Large intestine (tissue), 3 donors: Measurements from ENCODE around the gene CRYBG1. TPM values are rescaled to one million over a fixed set of nuclear protein-coding genes. Genes with fewer than 3 reads are reported as not detected.

Experiments used
- DNase-seq, 2 donors: peaks; one replicate each; pipeline versions ENCODE4 v3.0.0 to v3.0.0-alpha.2; 2013
- H3K27ac ChIP-seq: one replicate; pipeline ENCODE4 v1.5.1; 2013; ENCODE audit warnings: low read length
- H3K27me3 ChIP-seq: 2 replicates; pipeline ENCODE4 v1.6.1; 2013; ENCODE audit warnings: low read length; ENCODE audit not compliant: control insufficient read depth, insufficient read depth
- H3K36me3 ChIP-seq: 2 replicates; pipeline ENCODE4 v1.6.1; 2013; ENCODE audit warnings: low read length; ENCODE audit not compliant: control insufficient read depth, insufficient read depth
- H3K4me1 ChIP-seq: one replicate; pipeline ENCODE4 v1.6.1; 2013; ENCODE audit warnings: low read length; ENCODE audit not compliant: control insufficient read depth, insufficient read depth
- H3K4me3 ChIP-seq: one replicate; pipeline ENCODE4 v1.5.1; 2013; ENCODE audit warnings: low read length
- H3K9me3 ChIP-seq: one replicate; pipeline ENCODE4 v1.6.1; 2013; ENCODE audit warnings: mild to moderate bottlenecking, low read depth, low read length, moderate library complexity; ENCODE audit not compliant: control insufficient read depth
- WGBS: methylation state at CpG from one replicate; pipeline ENCODE4 v1.1.5; 2013; ENCODE audit warnings: low lambda C conversion rate; ENCODE audit not compliant: insufficient coverage; 5-methylcytosine and 5-hydroxymethylcytosine counted together
- polyA plus RNA-seq: library from polyadenylated mRNA; unstranded; fragments of 120-200 nt; gene quantifications from one replicate; pipeline ENCODE4 v1.2.1, GENCODE V29; 2013

The CRYBG1 gene
- polyA plus RNA-seq, 1 donor: 26.5 TPM

DNA sequence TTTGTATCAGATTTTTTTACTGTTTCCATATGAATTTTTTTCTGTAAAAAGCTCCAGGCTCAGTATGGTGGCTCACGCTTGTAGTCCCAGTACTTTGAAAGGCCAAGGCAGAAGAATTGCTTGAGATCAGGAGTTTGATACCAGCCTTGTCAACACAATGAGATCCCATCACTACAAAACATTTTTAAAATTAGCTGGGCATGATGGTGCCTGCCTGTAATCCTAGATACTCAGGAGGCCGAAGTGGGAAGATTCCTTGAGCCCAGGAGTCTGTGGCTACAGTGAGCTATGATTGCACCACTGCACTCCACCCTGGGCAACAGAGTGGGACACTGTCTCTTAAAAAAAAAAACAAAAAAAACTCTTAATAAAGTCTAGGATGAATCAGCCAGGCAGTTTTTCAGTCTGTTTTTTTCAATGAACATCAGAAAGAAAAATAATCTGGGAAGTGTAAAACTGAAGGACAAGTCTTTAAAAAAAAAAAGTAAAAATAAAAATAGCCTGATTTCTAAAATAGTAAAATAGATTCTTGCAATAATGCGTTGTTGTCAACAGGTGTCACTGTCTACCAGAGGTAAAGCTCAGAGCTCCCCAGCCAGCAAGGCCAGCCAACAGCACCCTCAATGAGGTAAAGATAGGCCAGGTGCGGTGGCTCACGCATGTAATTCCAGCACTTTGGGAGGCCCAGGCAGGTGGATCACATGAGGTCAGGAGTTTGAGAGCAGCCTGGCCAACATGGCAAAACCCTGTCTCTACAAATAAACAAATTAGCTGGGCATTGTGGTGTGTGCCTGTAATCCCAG, 25.7 kb upstream of the CRYBG1 start:
- H3K9me3 ChIP-seq: no peaks in the 10 kb centered on the region
- DNase-seq: peak; percentile 54 to 56
- peaks cover 4% of the 10 kb centered on the region for H3K4me1 ChIP-seq
- no peak overlapping the region for H3K4me3 ChIP-seq
- H3K27ac ChIP-seq: no peak overlapping the region
- no peaks in the 10 kb centered on the region for H3K36me3 ChIP-seq
- WGBS: 36% methylated on average over 2 of the region's 5 CpGs
- H3K27me3 ChIP-seq: peaks cover 2% of the 10 kb centered on the region

DNA sequence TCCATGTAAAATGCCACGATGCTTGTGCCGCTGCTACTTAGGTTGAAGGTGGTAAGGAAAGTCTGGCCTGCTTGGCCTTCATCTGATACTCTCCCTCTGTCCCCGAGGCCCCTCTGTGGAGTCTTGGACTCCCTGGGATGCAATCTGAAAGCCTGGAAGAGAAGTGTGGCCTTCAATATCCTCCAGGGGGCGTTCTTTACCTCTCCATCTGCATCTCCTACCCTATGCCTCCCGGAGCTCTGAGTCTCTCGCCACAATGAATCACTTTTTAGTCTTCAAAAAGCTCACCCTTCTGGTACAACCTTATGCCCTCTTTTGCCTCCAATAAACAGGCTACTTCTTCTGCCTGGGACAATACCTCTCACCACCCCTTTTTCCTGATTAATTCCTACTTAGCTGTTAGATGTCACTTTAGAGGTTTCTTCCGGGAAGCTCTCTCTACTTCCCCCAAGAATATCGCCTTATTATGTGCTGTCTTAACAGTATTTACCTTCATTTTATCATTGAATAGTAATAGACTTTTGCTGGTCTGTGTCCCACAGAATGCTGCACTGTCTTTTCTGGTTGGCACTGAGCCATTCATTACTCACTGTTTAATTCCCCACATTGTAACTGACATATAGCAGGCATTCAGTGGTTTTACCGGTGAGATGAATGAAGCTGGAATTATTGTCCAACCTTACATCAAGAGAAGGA, 21.0 kb upstream of the CRYBG1 start:
- peaks cover 4% of the 10 kb centered on the region for H3K4me1 ChIP-seq
- no peak overlapping the region for H3K27ac ChIP-seq
- no peaks in the 10 kb centered on the region for H3K9me3 ChIP-seq
- H3K27me3 ChIP-seq: peaks cover 4% of the 10 kb centered on the region
- 0% methylated on average over 2 of the region's 9 CpGs for WGBS
- peak; percentile 51 to 65 for DNase-seq
- no peaks in the 10 kb centered on the region for H3K36me3 ChIP-seq
- peak overlapping the region; percentile 19 for H3K4me3 ChIP-seq

DNA sequence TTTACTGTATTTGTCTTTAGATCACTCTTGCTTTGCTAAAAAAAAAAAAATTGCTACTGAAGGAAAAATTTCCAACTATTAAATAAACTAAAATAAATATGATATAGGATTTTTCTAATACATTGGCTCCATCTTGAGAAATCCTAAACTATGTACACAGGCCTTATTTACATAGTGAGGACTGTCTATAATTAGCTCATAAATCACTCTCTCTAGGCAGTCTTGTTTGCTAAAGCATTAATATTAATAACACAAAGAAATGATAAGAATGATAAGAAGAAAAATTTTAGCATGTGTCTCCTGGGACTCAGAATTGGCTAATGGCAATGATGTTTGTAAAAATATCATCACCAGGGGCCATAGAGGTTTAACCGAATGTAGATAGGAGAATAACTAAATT, 13.3 kb upstream of the CRYBG1 start:
- WGBS: no CpG with 5 or more reads among the region's 1 CpG
- no peaks in the 10 kb centered on the region for H3K9me3 ChIP-seq

DNA sequence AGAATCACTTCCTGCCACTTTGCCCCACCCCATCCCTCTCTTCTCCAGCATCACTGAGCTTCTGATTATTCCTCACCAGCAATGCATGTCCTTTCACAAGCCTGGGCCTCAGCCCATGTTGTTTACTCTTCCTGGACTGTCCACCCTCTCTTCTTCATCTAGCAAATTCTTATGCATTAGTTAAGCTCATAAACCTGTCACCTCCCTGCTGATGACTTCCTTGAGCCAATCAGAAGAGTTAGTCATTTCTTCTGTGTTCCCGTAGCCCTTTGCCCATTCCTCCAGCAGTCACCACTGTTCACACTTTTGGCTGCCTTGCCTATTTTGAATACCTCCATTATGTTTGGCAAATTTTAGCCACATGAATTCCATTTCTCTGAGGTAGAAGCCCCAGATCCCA, 4.1 kb upstream of the CRYBG1 start:
- Histone ChIP-seq H3K4me1 (no peaks in the 10 kb centered on the region), H3K27ac (no peak overlapping the region), H3K27me3 (peaks cover 5% of the 10 kb centered on the region), H3K36me3 (no peaks in the 10 kb centered on the region), H3K9me3 (peaks cover 3% of the 10 kb centered on the region), H3K4me3 (no peak overlapping the region)
- no peak for DNase-seq
- WGBS: 75% methylated on average over 1 of the region's 1 CpG

More for the DNA sequence above, 13.3 kb upstream of the CRYBG1 start:
- Histone ChIP-seq H3K27me3 (peaks cover 4% of the 10 kb centered on the region), H3K4me3 (no peak overlapping the region), H3K36me3 (no peaks in the 10 kb centered on the region), H3K27ac (no peak overlapping the region), H3K4me1 (no peaks in the 10 kb centered on the region)
- DNase-seq: peak in 1 of 2 donors; percentile 38

DNA sequence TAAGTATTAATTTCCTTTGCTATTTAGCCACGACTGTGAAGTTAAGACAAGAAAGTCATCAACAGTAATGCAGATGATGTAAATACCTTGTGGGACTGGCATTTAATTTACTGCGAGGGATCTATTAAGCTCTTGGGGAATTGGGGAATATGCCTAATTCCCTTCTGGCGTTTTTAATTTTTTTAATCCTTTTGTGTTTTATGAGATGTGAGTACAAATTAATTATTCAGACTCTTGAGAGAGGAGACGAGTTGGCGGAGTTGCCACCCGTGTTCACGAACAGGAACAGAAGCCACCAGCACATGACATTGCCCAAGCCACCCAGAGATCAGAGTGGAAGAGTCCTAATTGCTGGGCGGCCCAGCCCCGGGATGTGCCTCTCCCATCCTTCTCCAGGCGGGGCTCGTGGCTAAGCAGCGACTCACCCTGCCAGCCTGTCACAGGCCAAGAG, 533 bp upstream of the CRYBG1 start:
- Histone ChIP-seq H3K27me3 (peaks cover 5% of the 10 kb centered on the region), H3K9me3 (peaks cover 3% of the 10 kb centered on the region), H3K4me1 (no peaks in the 10 kb centered on the region), H3K27ac (no peak overlapping the region), H3K4me3 (peak overlapping the region; percentile 53), H3K36me3 (no peaks in the 10 kb centered on the region)
- no peak for DNase-seq
- no CpG with 5 or more reads among the region's 12 CpGs for WGBS

DNA sequence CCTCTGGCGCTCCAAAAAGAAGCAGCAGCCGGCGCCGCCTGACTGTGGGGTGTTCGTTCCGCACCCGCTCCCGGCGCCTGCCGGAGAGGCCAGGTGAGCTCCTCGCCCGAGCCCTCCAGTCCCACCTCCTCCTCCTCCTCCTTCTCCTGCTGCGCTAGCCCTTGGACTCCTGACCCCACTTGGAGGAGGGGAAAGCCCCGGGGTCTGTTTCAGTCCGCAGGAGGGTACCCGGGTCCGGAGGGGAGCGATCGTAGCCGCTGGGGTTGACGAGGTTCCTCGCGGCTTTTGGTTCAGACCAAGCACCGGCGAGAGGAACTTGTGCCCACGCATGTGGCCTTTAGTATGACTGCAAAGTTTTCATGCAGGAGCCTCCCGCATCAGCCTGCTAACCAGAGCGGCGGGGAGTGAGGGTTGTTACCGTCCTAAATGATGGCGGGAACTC, 493 bp downstream of the CRYBG1 start:
- H3K9me3 ChIP-seq: peaks cover 3% of the 10 kb centered on the region
- no peaks in the 10 kb centered on the region for H3K36me3 ChIP-seq
- peak overlapping the region; percentile 94 for H3K4me3 ChIP-seq
- peaks cover 5% of the 10 kb centered on the region for H3K27me3 ChIP-seq
- DNase-seq: peak; percentile 37 to 84
- WGBS: 0% methylated on average over 2 of the region's 31 CpGs
- H3K27ac ChIP-seq: peak overlapping the region; percentile 79
- H3K4me1 ChIP-seq: no peaks in the 10 kb centered on the region

DNA sequence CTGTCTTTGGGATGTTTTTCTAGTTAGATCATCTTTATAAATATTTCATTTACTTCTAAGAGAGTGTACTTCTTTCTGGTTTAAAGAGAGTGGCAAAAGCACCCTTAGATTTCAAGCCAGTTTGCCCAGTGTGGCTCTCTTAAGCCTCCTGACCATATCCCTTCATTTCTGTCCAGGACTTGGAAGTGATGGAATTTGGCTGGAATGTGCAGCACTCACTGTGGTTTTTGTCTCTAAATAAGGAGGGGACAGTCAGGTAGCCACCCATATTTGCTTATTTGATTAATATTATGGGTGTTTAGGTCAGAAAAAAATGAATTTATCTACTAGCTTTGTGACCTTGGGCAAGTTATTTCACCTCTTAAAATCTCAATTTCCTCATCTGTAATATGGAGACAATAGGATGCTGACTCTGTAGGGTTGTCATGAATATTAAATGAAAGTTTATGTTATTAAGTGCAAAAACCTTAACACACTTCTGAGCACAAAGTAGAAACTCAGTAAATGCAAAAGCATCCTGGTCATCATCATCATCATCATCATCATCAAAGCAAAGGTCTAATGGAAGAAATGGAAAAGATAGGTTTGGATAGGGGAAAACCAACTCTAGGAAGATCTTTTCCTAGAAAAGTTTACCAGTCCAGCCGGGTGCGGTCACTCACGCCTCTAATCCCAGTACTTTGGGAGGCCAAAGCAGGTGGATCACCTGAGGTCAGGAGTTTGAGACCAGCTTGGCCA, 3.1 kb downstream of the CRYBG1 start:
- H3K36me3 ChIP-seq: no peaks in the 10 kb centered on the region
- peaks cover 3% of the 10 kb centered on the region for H3K9me3 ChIP-seq
- H3K27me3 ChIP-seq: peaks cover 5% of the 10 kb centered on the region
- no peak for DNase-seq
- no CpG with 5 or more reads among the region's 3 CpGs for WGBS
- no peaks in the 10 kb centered on the region for H3K4me1 ChIP-seq
- H3K4me3 ChIP-seq: no peak overlapping the region
- no peak overlapping the region for H3K27ac ChIP-seq

DNA sequence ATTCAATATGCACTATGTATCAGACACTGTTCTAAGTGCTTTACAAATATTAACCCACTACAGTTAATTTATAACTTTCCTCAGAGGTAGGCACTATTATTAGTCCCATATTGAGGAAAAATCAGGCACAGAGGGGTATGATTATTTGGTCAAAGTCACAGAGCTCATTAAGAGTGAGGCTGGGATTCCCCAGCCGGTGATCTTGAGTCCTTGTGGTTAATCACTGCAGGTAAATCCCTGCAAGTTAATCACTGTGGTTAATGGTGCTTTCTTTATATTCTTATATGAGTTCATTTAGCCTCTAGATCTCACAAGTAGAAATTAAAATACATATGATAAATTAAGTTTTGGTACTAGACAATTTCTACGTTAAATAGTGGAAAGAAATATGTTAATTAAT, 9.2 kb downstream of the CRYBG1 start:
- WGBS: 100% methylated on average over 1 of the region's 2 CpGs
- H3K27me3 ChIP-seq: no peaks in the 10 kb centered on the region
- no peak overlapping the region for H3K27ac ChIP-seq
- H3K4me1 ChIP-seq: peaks cover 14% of the 10 kb centered on the region
- H3K36me3 ChIP-seq: no peaks in the 10 kb centered on the region
- H3K4me3 ChIP-seq: no peak overlapping the region
- DNase-seq: no peak
- H3K9me3 ChIP-seq: no peaks in the 10 kb centered on the region

DNA sequence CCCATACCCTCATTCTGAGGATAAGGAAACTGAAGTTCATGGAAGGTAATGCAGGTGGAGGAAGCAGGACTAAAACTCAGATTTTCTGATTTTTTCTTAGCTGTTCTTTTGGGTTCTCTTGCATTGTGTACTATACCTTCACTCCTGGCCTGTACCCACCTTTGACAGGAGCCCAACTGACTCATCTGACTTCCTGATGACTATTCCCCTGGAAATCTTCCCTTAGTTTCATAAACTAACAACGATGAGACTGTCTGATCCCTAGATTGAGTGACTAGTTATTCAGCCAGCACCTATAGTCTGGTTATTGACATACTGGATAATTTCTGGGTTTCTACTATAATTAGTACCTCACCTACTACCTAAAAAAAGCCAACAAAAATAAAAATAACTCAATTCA, 10.1 kb downstream of the CRYBG1 start:
- peak overlapping the region; percentile 9 for H3K27ac ChIP-seq
- no peaks in the 10 kb centered on the region for H3K27me3 ChIP-seq
- H3K4me3 ChIP-seq: no peak overlapping the region
- no CpG with 5 or more reads among the region's 1 CpG for WGBS
- DNase-seq: no peak
- H3K4me1 ChIP-seq: peaks cover 14% of the 10 kb centered on the region
- H3K36me3 ChIP-seq: no peaks in the 10 kb centered on the region
- H3K9me3 ChIP-seq: no peaks in the 10 kb centered on the region

DNA sequence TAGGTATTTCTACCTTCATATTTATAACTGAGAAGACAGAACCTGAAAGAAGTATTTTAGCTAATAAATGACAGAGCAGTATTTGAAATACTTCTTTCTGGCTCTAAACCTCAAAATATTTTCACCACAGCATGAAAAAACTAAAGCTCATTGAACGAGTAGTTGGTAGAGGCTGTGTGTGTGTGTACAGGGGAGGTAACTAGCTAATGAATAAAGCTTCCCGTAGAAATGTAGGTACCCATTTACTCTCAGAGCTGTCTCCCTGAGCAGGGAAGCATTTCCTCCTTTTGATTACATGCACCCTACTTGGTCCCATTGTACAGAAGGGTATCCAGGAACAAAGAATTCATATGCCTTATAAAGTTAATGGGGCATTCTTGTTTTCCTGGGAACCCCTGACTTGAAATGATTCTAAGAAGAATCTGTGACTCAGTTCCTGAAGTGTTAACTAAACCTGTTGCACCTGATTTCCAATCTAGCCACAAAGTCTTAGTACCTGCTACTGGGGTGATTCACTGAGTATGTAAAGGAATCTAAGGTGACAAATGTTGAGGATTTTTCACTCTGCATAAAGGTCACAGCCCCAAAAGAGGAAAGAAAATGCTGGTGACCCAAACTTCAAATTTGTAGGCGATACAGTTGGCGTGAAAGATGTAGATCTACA, 12.5 kb downstream of the CRYBG1 start:
- no peaks in the 10 kb centered on the region for H3K9me3 ChIP-seq
- DNase-seq: no peak
- H3K4me3 ChIP-seq: no peak overlapping the region
- H3K36me3 ChIP-seq: no peaks in the 10 kb centered on the region
- H3K4me1 ChIP-seq: peaks cover 14% of the 10 kb centered on the region
- no peak overlapping the region for H3K27ac ChIP-seq
- WGBS: 100% methylated on average over 1 of the region's 4 CpGs
- H3K27me3 ChIP-seq: no peaks in the 10 kb centered on the region
